OCI-M2 (cell line): Measurements from ENCODE around the gene KCNJ18.
"Not testable (repeated sequence)": the region's sequence is repeated elsewhere in the genome, so short reads cannot be mapped to it uniquely, and the experiment has no call there.

Source experiments
- DNase-seq: peaks from one replicate; lab custom pipeline; 2025; ENCODE audit not compliant: unreplicated experiment; lab: John Stamatoyannopoulos, UW

The KCNJ18 gene

DNA sequence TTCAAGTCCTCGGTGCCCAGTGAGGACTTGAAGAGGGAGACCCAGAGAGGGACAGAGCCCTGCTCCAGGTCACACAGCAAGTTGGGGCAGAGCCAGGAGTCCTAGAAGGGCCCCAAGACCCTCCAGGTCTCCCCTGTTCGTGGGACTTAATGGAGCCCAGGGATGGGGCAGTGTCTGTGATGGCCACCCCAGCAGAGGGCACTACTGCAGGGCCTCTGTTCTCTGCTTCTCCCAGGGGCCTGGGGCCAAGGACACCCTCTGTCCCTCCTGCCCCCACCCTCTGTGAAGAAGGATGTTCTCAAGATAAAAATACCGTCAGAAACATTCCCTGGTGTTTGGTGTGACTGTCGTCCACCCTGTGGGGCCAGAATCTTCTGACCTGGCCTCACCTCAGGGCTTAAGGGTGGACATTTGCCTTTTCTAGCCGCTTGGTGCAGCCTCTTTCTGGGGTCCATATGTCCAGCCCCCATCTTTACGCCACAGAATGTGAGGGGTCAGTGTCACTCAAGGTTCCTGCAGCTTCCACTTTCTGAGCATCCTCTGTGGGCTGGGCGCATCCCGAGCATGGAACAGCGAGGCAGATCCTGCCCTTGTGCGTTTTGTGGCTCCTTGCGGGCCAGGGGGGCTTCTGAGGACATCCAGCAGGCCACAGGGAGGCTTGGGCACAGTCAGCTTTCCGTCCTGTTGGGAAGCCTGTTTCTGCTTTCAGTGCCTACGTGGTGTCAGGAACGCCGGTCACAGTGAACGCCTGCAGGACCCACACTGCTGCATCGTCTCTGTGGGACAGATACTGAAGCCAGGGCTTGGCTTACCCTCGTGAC, at the start of gene KCNJ18:
Gene KCNJ18, plus strand, starts transcription at position 641 of the 821 bp plus-strand sequence. CDS start 10,264 bp downstream, outside the sequence.
- not testable (repeated sequence) for DNase-seq

DNA sequence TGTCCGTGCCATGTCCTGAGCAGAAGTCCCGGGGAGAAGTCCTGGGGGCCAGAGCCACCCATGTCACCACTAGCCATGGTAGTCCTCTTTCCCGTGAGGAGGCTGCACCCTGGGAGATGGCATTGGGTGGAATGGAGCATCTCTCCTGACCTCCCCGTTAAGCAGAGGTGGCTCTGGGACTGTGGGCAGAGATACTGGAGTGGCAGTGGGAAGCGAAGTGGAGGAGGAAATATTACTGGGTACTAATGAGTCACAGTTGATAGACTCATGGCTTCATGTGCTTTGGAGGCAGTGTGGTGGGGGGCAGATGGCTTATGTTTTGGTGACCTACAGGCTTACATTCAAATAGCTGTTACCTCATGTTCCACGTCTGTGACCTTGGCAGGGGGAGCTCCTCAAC, 44.2 kb upstream of the KCNJ18 start:
- not testable (repeated sequence) for DNase-seq

DNA sequence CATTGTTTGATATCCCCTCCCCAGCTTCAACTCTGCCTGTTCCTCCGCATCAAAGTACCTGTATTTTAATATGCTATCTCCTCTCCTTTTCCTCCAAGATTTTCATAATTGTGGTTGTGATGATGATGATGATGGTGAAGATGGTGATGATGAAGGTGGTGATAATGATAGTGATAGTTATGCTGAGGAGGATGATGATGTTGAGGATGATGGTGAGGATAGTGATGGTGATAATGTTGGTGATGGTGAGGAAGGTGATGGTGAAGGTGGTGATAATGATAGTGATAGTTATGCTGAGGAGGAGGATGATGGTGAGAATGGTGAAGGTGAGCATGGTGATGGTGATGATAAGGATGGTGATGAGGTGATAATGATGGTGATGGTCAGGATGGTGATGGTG, 42.3 kb upstream of the KCNJ18 start:
- DNase-seq: not testable (repeated sequence)

DNA sequence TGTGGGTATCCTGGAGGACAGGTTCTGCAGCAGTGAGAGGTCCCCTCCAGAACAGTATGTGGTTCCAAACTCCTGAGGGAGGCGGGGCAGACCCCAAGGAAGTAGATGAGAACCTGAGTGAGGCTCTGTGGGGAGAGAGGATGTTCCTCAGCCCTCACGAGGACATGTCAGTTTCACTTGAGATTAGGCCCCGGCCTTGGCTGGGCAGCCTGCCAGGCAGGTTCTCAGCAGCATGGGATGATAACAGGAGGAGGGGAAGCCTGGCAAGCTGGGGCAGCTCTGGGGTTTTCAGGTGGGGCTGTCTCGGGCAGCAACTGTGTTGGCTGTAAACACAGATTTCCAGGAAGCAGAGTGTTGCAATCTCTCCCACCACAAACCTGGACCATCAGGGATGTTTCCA, 40.3 kb upstream of the KCNJ18 start:
- not testable (repeated sequence) for DNase-seq

DNA sequence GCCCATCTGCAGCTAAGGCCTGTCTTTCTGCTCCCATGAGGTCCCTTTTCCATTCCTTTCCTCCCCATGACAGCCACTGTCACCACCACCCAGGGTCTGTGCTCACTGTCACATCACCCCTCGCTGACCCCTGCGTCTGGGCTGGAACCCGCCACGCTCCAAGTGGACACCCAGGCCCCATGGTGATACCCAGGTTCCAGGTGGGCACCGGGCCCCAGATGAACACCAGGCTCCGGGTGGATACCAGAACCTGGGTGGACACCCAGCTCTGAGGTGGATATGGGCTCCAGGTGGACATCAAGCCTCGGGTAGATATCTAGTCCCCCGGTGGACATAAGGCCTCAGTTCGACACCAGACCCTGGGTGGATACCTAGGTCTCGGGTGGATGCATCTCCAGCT, 39.1 kb upstream of the KCNJ18 start:
- not testable (repeated sequence) for DNase-seq

DNA sequence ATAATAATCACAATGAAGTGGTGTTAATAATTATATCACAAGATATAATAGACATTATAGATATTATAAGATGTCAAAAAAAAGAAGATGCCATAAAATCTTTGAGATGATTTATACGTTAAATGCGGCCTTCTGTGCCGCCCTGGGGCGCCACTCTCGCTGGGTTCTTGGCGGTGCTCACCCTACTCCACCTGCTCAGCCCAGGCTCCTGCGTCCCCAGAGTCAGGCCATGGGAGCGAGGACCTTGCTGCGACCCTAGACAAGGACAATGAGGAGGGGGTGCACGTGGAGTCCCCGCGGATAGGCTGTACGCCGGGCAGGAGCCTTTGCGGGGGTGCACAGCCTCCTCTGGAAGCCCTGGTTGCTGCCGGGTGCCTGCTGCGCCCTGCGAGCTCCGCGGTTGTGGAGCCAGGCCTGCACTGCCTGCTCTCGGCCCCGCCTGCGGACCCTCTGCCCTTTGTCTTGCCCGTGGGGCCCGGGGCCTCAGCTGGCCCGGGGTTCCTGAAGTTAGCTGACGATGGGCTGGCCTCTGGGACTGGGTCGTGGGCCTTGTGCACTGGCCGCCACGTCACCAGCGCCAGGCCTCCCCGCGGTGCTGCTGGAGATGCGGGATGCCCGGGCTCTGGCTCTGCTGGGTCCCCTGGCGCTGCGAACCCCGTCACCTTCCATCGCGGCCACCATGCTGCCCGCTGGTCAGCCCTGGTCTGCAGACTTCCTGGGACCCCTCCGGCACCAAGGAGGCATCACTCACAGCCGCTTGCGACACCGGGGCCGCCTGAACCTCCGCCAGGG, 35.6 kb upstream of the KCNJ18 start:
- not testable (repeated sequence) for DNase-seq

DNA sequence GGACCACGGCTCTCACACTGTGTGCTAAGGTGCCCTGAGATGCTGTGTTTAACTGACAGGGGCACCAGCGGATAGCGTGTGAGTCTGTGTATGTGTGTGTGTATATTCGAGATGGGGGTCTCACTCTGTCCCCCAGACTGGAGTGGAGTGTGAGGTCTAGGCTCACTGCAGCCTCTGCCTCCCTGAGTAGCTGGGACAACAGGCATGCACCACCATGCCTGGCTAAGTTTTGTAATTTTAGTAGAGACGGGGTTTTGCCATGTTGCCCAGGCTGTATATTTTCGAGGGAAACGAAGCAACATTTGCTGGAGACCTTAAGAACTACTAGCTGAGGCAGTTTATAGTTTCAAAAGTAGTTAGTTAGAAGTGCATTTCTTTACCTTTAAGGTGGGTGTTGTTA, 32.7 kb upstream of the KCNJ18 start:
- not testable (repeated sequence) for DNase-seq

DNA sequence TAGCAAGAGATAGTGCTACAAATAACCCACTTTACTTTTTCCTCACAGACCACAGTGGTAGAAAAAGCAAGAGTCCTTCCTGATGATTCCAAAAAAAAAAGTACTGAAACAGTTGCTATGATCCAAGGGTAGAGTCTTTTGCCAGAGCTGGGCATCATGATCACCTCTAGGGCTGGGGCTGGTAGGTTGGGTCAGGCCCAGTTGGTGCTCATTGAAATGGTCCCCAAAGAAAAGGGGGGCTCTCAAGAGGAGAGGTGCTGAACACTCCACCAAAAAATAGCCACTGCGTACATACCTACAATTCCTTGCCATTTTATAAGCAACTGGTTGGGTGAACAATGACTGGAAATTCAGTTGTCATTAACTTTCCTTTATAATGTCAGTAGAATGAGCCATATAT, 30.9 kb upstream of the KCNJ18 start:
- DNase-seq: not testable (repeated sequence)

DNA sequence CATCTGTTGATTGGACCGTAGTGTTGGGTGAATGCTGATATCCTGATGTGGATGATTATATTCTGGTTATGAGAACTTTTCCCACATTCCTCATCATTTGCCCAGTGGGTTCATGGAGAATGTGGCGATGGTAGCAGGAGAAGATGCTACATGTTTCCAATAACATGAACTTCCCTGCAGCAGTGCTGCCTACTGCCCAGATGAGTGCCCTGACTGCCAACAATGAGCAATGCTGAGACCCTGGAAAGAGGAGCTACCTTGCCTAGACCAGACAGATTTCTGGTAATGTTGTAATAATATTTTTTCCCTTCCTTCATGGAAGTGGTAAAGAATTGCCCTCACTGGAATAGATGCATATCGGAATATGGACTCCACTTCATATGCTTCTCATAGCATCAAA, 29.2 kb upstream of the KCNJ18 start:
- not testable (repeated sequence) for DNase-seq

DNA sequence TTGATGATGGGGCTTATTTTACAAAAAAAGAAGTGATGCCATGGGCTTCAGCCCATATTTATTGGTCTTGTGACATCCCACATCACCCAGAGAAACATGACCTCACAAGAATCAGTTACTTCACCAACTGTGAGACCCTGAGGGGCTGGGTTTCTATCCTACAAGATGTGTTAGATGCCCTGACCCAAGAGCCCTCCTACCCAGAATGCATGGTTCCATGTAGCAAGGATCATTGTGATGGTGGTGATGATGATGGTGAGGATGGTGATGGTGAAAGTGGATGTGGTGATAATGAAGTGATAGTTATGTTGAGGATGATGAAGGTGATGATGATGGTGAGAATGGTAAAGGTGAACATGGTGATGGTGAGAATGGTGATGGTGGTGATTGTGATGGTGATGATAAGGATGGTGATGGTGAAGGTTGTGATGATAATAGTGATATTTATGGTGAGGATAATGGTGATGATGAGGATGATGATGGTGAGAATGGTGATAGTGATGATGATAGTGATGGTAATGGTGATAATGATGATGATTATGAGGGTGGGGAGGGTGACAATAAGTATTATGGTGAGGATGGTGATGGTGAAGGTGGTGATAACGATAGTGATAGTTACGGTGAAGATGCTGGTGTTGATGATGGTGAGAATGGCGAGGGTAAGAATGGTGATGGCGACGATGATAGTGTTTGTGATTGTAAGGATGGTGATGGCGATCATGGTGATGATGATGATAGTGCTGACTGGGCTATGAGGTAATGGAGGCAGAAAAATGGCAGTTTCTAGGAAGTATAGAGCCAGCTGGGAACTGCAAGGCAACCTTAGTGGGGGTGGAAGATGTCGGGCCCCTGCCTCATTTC, 28.5 kb upstream of the KCNJ18 start:
- DNase-seq: not testable (repeated sequence)

DNA sequence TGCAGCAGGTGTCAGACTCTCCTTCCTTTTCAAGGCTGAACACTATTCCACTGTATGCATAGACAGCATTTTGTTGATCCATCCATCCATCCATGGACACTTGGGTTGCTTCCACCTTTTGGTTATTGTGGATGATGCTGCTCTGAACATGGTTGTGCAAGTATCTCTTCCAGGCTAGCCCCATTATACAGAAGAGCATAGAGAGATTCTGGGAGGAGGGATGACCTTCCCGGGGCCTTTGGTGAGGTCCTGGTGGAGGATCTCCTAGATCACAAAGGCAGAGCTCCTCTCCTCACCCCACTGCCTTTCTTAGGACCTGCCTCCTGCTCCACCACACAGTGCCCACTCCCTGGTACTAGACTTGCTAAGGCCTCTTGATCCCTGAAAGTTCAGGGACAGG, 27.2 kb upstream of the KCNJ18 start:
- DNase-seq: not testable (repeated sequence)

DNA sequence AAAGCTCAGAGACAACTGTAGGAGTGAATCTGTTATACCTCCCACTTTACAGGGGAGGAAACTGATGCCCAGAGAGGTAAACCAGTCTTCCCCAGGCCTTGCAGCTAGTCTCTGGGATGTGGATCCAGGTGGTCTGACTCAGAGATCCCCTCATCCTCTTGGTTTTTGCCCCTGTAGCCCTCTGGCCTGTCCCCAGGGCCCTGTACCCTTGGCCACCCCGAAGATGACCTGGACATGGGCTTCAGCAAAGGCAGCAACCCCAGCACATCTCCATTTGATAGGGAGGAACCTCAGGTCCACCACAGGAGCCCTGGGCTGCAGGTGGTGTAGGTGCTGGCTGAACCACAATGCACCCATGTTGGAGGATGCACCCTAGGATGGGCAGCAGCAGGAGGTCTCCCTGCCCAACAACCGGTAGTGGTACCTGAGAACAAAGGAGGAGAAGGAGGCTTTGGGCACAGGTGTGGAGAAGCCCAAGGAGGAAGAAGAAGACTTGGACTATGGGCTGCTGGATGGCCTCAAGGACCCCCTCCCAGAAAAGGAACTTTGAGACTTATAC, 26.3 kb upstream of the KCNJ18 start:
- not testable (repeated sequence) for DNase-seq

DNA sequence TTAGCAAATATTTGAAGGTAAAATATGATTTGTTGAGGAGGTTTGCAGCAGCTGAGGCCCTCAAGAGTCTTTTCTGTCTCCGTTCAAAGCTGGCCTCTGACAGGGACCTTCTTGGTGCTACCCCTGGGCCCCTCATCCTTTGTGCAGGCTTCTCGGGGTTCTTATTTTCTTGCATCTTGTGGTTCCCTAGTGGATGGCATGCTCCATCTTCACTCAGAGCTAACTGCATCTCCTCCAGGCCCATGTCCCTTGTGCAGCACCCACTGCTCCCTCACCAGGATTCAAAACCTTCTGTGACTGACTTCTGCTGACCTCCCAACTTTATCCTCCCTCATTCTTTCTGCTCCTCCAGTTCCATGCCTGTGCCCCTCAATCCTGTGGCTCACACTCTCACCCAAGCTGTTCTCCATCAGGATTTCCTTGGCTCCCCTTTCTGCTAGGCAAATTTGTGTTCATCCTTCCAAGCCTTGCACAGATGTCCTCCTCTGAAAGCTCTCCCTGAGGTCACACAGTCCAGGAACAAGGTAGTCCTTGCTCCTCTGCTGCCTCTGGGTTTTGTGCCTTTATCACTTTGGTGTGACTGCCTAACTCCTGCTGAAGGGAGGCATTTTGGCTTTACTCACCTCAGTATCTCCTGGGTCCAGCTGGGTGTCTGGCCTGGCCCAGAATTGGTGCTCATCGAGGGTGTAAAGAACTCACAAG, 25.5 kb upstream of the KCNJ18 start:
- DNase-seq: not testable (repeated sequence)

DNA sequence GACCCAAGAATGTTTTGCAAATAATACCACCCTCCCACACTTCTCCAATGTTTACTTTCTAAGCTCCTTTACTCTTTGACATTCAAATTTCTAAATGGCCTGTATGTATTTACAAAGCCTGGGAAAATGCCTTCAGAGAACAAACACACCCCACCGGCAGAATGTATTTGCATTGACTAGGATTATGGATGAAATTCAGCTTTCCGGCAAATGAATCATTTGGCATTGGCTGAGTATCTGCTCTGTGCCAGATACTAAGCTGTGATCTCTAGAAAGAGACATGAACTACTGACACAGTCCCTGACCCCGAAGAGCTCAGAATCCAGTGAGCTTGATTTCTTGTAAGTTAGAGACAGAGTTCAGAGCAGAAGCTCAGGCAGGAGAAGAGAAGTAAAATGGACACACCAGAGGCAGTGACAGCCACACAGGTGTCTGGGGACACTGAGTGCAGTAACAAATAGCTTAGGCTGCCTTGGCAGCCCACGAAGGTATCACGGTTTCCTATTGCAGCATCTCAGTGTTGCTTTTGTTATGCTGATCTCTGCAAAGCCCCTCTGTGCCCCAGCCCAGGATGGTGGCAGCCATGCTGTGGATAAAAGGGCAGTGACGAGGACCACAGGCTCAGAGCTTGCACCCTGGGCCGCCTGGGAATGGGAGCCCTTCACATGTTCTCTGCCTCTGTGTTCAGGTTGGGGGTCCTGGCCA, 24.8 kb upstream of the KCNJ18 start:
- not testable (repeated sequence) for DNase-seq

DNA sequence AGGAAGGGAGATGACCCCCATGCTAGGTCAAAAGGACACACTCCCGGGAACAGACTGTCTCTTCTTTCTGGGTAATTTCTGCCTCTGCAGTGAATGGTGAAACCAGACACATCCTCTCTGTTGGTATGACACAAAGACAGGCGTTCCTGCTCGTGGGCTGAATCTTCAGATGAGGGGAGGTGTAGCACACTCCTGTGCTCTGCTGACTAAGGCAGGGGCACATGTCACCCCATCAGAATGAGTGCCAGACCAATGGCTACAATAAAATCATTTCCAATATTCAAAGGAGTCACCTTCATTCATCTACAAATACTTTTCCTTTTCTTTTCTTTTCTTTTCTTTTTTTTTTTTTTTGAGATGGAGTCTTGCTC, 24.2 kb upstream of the KCNJ18 start:
- DNase-seq: not testable (repeated sequence)

DNA sequence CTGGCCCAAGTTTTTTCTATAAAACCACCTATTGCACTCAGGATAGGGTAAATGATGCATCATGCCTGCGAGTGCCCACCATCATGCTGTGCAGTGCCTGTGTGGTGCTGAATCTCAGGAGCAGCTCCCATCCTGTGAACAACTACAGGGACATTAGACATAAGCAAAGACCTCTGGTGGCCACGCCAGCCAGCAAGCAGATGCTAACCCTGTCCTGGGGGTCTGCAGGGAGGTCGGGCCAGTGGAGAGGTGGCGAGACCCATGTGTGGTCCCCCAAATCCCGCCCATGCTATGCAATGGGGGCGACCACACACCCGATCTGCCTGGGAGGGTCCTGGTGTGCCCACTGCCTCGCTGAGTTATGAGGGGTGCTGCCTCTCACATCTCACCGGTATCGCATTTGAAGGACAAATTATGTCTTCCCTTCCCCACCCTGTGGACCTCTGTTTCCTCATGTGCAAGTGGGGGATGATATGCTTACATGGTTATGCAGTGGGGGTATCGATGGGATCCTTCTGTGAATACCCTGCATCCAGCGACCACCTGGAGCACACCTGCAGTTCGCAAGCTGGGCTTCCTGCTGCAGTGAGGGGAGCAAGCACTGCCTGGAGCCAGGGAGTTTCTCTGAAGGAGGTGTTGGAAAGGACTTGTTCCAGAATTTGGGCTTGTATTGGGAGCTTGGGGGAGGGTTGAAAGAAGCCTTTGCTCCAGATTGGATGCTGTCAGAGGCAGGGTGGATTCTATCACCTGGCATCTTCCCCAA, 23.4 kb upstream of the KCNJ18 start:
- not testable (repeated sequence) for DNase-seq

DNA sequence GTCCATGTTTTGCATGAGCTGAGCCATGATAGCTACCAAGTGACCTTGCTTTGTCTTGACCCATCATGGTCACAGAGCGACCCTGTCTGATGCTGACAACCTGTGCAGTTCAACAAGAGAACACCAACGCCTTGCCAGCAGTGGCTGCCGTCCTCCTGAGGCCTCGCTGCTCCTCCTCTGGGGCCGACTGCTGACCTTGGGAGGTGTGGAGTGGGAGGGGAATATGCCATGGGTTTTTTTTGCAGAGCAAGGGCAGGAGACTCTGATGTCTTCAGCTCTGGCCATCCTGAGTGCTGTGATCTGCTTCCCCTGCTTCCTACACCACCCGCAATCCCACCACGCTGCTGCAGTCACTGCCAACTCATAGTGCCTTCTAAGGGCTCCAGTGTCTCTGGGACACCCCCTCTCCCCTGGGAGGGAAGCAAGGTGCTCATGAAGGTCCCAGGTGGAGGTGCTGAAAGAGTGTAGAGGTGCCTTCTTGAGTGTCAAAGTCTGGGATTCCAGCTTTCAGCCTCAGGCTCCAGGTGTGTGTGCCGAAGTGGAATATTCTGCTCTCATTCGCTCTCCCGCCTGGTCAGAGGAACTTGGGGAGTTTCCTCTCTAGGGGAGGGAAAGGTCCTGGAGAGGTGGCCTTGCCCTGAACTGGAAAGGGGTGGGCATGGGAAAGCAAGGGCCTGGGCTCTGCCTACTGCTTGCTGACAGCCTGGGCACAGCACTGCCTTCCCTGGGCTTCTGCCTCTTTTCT, 22.5 kb upstream of the KCNJ18 start:
- DNase-seq: not testable (repeated sequence)
